Measurements from ENCODE around the gene CELSR2.

Gene CELSR2

DNA sequence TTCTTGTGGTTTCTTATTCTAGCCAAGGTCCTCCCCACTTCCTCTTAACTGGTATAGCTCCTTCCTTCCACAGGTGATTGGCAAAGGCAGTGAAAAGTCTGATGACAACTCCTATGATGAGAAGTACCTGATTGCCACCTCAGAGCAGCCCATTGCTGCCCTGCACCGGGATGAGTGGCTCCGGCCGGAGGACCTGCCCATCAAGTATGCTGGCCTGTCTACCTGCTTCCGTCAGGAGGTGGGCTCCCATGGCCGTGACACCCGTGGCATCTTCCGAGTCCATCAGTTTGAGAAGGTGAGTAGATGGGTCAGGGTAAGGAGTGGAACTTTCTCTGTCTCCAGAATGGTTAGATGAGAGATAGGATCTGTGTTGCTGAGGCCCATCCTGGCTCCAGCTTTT is 14.2 kb upstream of the CELSR2 start:
- DNase-seq = no peak

DNA sequence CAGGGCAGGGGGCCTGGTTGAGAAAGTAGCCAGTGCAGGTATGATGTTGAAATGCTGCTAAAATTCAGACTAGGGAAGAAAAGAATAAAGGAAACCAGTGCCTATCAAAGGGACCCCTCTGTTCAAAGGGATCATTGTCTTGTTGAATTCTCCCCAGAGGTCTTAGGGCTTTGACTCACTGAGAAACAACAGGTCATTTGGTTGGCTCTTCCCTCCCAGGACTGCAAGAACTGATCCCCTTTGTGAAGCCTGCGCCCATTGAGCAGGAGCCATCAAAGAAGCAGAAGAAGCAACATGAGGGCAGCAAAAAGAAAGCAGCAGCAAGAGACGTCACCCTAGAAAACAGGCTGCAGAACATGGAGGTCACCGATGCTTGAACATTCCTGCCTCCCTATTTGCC is 11.8 kb upstream of the CELSR2 start:
- no peak for DNase-seq

DNA sequence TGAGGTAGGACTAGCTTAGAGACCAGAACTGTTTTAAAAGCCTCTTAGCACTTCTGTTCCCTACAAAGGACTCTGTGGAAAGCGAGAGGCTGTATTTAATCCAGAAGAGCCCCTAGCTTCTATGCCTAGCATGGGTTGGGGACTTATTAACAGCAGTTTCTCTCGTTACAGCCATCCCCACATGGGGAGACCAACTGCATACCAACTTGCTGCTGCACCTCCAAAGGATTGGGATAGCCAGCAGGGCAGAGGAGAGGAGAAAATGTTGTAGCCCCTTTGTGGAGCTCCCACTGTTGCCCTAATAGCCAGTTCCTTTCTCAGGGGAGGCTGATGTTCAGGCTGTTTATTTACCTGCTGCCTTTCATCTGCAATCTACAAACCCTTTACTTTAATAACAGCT is 11.0 kb upstream of the CELSR2 start:
- no peak for DNase-seq

GRCh38 chr1:109239047-109239408 is 10.3 kb upstream of the CELSR2 start:
- no peak for DNase-seq

- no peak for DNase-seq
Observed at GRCh38 chr1:109239409-109240068, 9.8 kb upstream of the CELSR2 start.

GRCh38 chr1:109240158-109241152 is 8.9 kb upstream of the CELSR2 start:
- no peak for DNase-seq

DNA sequence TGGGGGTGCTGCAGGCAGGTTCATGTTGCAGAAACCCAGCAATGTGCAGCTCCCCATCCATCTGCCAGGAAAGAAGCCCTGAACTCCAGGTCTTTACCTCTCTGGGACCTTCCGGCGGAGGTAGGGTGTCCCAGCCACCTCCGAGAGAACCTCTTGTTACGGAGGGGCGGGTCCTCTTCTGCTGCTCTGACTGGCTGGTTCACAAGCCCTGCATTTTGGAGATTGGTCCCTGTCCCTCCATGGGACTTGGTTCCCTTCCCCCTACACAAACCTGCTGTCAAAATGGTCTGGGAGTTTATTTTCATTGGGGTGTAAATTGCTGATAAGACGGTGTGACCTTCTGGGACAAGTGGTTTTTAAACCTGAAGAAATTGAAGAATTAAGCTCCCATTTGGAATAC is 8.0 kb upstream of the CELSR2 start:
- no peak for DNase-seq

DNA sequence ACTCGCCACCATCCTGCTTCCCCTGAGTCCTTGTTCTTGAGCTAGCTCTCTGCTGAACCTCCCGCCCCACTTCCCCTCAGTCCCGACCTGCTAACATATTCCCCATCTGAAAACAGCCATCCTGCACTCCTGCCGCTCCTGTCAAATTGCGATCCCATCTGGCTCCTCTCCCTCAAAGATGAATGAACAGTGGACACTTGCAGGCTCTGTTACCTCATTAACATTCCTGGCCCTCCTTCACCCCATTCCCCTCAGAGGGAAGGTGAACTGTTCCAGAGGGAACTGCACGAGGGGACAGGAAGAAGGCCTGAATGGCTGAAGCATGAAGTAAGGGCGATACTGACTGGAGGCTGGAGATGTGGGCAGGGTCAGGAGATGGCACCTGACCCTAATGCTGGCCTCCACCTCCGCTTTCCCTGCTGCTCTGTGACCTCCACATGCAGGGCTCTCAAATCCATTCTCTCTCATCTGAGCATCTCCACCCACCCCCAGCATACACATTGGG is 7.4 kb upstream of the CELSR2 start:
- DNase-seq = no peak

GRCh38 chr1:109242387-109242786 is 7.0 kb upstream of the CELSR2 start:
- no peak for DNase-seq

- DNase-seq = no peak
Observed at GRCh38 chr1:109243221-109243620, 6.1 kb upstream of the CELSR2 start.

GRCh38 chr1:109243860-109244552 is 5.3 kb upstream of the CELSR2 start:
- no peak for DNase-seq

DNA sequence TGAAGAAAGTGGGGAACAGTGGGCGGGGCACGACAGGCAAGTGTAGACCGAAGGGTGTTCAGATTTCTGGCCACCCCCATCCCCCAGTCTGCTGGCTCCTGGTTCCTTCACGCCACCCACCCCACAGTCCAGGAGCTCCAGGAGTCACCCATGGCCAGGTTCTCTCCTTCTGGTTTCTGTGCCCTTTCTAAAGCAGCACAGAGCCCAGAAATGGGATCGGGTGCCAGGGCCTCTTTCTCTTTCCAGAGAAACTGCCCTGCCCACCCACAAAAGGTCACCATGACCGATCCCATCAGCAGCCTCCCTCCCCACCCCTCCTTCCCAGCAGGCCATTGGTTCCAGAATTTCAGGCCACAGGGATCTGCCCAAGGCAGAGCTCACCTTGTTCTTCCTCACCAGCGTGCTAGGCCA is 3.2 kb upstream of the CELSR2 start:
- no peak for DNase-seq

DNA sequence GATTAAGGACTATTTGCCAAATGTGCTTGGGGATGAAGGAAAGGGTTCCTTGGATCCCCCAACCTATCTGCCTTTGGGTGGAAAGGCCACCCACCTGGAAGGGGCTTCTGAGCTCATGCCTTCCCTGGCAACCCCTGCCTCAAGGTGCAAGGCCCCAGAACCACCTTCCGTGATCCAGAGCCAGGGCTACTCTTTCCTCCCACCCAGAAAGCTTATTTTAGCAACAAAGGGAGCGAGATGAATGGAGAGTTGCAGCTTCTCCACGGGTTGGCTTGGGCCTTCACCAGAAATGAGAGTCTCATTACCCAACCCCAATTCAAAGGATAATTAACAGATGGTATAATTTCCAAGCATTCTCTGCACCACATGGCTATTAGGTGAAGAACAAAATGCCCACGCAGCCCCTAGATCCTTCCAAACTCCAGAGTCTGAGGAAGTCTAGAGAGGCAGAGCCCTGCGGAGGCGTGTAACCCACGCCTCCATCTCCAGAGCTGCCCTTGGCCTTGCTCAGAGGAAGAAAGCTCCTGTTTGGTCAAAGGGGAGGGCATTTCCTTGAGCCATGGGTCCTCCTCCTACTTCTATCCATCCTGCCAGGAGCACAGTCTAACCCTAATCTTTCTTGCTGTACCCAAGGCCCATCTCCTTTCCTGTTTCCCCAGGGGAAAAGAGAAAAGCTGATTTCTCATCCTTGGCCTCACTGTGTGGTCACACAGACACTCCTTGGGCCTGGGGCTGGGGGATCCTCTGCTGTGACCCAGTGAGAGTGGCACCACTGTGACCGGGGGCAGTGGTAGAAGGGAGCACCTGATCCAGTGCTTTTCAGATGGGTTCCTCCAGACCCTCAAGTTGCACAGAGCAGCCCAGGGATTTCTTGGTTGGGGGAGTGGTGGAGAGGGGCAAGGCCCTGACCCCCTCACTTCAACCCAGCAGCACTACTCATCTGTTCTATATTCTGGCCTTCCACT is 1.7 kb upstream of the CELSR2 start:
- DNase-seq = no peak

GRCh38 chr1:109248444-109248796 is 919 bp upstream of the CELSR2 start:
- no peak for DNase-seq

- DNase-seq = no peak
Observed at GRCh38 chr1:109249654-109250401, 489 bp downstream of the CELSR2 start.

DNA sequence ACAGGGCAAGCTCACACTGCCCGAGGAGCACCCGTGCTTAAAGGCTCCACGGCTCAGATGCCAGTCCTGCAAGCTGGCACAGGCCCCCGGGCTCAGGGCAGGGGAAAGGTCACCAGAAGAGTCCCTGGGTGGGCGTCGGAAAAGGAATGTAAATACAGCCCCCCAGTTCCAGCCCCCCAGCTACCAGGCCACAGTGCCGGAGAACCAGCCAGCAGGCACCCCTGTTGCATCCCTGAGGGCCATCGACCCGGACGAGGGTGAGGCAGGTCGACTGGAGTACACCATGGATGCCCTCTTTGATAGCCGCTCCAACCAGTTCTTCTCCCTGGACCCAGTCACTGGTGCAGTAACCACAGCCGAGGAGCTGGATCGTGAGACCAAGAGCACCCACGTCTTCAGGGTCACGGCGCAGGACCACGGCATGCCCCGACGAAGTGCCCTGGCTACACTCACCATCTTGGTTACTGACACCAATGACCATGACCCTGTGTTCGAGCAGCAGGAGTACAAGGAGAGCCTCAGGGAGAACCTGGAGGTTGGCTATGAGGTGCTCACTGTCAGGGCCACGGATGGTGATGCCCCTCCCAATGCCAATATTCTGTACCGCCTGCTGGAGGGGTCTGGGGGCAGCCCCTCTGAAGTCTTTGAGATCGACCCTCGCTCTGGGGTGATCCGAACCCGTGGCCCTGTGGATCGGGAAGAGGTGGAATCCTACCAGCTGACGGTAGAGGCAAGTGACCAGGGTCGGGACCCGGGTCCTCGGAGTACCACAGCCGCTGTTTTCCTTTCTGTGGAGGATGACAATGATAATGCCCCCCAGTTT is 1.3 kb downstream of the CELSR2 start:
- no peak for DNase-seq

- no peak for DNase-seq
Observed at GRCh38 chr1:109251277-109252166, 2.2 kb downstream of the CELSR2 start.

GRCh38 chr1:109252167-109252892 is 3.0 kb downstream of the CELSR2 start:
- no peak for DNase-seq

Measured in stimulated activated CD4-positive, alpha-beta T cell treated with anti-CD3 and anti-CD28 coated beads, Interleukin-2, amount 100 ng/mL, for 48 hours (primary cell).